B cell (primary cell): ENCODE data around the gene ELOVL3.

ENCODE experiments used
- EZH2 ChIP-seq: IDR thresholded peaks from 2 replicates; pipeline ENCODE4 v1.6.1; 2012; ENCODE audit warnings: borderline replicate concordance, low read depth, mild to moderate bottlenecking, moderate library complexity, low read length; ENCODE audit not compliant: insufficient read depth, poor library complexity, severe bottlenecking
- TF ChIP-seq, protein P1 (sequence below): fragments of 200-600 bp; IDR thresholded peaks from one replicate; pipeline ENCODE4 v1.8.0; 2022; ENCODE audit warnings: antibody characterized with exemption, mild to moderate bottlenecking

DNA sequence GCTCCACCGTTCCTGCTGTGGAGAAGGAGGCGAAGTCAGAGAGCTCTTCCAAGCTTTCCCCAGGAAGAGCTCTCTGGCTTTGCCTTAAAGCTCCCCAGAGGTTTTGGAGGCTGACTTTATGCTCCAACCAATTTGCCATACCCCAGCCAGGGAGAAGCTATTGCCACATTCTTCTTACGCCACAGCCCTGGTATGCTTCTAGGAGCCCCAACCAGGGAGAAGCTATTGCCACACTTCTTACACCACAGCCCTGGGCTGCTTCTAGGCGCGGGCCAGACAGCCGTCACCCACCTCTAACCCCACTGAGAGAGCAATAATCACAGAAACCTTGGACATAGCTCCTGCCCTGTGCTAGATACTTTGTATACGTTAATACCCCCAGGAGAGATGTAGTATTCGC, 951 bp downstream of the ELOVL3 start:
- TF ChIP-seq, protein P1, sequence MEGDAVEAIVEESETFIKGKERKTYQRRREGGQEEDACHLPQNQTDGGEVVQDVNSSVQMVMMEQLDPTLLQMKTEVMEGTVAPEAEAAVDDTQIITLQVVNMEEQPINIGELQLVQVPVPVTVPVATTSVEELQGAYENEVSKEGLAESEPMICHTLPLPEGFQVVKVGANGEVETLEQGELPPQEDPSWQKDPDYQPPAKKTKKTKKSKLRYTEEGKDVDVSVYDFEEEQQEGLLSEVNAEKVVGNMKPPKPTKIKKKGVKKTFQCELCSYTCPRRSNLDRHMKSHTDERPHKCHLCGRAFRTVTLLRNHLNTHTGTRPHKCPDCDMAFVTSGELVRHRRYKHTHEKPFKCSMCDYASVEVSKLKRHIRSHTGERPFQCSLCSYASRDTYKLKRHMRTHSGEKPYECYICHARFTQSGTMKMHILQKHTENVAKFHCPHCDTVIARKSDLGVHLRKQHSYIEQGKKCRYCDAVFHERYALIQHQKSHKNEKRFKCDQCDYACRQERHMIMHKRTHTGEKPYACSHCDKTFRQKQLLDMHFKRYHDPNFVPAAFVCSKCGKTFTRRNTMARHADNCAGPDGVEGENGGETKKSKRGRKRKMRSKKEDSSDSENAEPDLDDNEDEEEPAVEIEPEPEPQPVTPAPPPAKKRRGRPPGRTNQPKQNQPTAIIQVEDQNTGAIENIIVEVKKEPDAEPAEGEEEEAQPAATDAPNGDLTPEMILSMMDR = no peak
- TF ChIP-seq EZH2 = no peak
